ENCODE results near the gene DDIT4. TPM values are rescaled to one million over a fixed set of nuclear protein-coding genes. Genes with fewer than 3 reads are reported as not detected.

Gene DDIT4
- total and polyA plus RNA-seq, 4 donors, result 55.9 to 126 (median 100) TPM

- DNase-seq (no peak), ATAC-seq (ENCODE audit: low FRiP score) (no peak)
- H3K27me3 ChIP-seq (ENCODE audit: control insufficient read depth in 1 of 2, insufficient read depth in 2 of 2, low read length in 1 of 2), result peaks cover 0 to 2% of the 10 kb centered on the region in 2 donors
- no peaks in the 10 kb centered on the region for H3K4me1 ChIP-seq (ENCODE audit: control insufficient read depth in 1 of 2, insufficient read depth in 2 of 2, low read length in 2 of 2)
- 95 to 97% methylated on average over 5 of the region's 5 CpGs for WGBS, 2 donors
- intact Hi-C loops (cut with DNase I), result loop anchor here (5.0 kb wide), 2 partner anchors 53 to 62 kb away; partner anchors contain the start of genes ANAPC16 (in 1 of the 2) and ASCC1 (in 1 of the 2)
- H3K9me3 ChIP-seq (ENCODE audit: control insufficient read depth, low read length), result no peaks in the 10 kb centered on the region
- H3K27ac ChIP-seq (ENCODE audit: low read depth in 1 of 2, low read length in 2 of 2), result no peak overlapping the region
- H3K36me3 ChIP-seq (ENCODE audit: control insufficient read depth in 1 of 2, insufficient read depth in 2 of 2, low read length in 1 of 2), result no peaks in the 10 kb centered on the region
- H3K4me3 ChIP-seq (ENCODE audit: low read length in 2 of 2), result no peak overlapping the region
Measured at GRCh38 chr10:72270607-72271281, 3.0 kb upstream of the DDIT4 start.

- no peaks in the 10 kb centered on the region for H3K9me3 ChIP-seq (ENCODE audit: control insufficient read depth, low read length)
- peak overlapping the region; percentile 36 to 37 for H3K4me3 ChIP-seq (ENCODE audit: low read length in 2 of 2)
- no peaks in the 10 kb centered on the region for H3K4me1 ChIP-seq (ENCODE audit: control insufficient read depth in 1 of 2, insufficient read depth in 2 of 2, low read length in 2 of 2)
- peak overlapping the region in 1 of 2 donors; percentile 78 for H3K27ac ChIP-seq (ENCODE audit: low read depth in 1 of 2, low read length in 2 of 2)
- H3K27me3 ChIP-seq (ENCODE audit: control insufficient read depth in 1 of 2, insufficient read depth in 2 of 2, low read length in 1 of 2), result peaks cover 0 to 2% of the 10 kb centered on the region in 2 donors
- no peaks in the 10 kb centered on the region for H3K36me3 ChIP-seq (ENCODE audit: control insufficient read depth in 1 of 2, insufficient read depth in 2 of 2, low read length in 1 of 2)
- ATAC-seq (ENCODE audit: low FRiP score) (peak; percentile 87), DNase-seq (peak; percentile 94 to 95)
- 3% methylated on average over 28 of the region's 28 CpGs for WGBS, 2 donors
- intact Hi-C loops (cut with DNase I), result loop anchor here (5.0 kb wide), 2 partner anchors 56 to 59 kb away; partner anchors contain the start of genes ANAPC16 (in 1 of the 2) and ASCC1 (in 1 of the 2)
Measured at GRCh38 chr10:72272689-72273409, 875 bp upstream of the DDIT4 start.

- Histone ChIP-seq H3K36me3 (ENCODE audit: control insufficient read depth in 1 of 2, insufficient read depth in 2 of 2, low read length in 1 of 2) (no peaks in the 10 kb centered on the region), H3K4me3 (ENCODE audit: low read length in 2 of 2) (peak overlapping the region; percentile 15 to 52), H3K27me3 (ENCODE audit: control insufficient read depth in 1 of 2, insufficient read depth in 2 of 2, low read length in 1 of 2) (peaks cover 0 to 2% of the 10 kb centered on the region in 2 donors), H3K27ac (ENCODE audit: low read depth in 1 of 2, low read length in 2 of 2) (peak overlapping the region in 1 of 2 donors; percentile 30), H3K4me1 (ENCODE audit: control insufficient read depth in 1 of 2, insufficient read depth in 2 of 2, low read length in 2 of 2) (no peaks in the 10 kb centered on the region), H3K9me3 (ENCODE audit: control insufficient read depth, low read length) (no peaks in the 10 kb centered on the region)
- peak in 1 of 2 donors; percentile 84 for DNase-seq
- intact Hi-C loops (cut with DNase I), result loop anchor here (1.0 to 5.0 kb wide), 4 partner anchors 57 to 59 kb away; partner anchors contain the start of genes ANAPC16 (in 1 of the 2) and ASCC1 (in 1 of the 2)
- WGBS, 2 donors, result 1% methylated on average over 40 of the region's 40 CpGs
- ATAC-seq (ENCODE audit: low FRiP score), result peak; percentile 11
Measured at GRCh38 chr10:72274213-72274729, 547 bp downstream of the DDIT4 start.

GRCh38 chr10:72274730-72275350, 1.1 kb downstream of the DDIT4 start:
- Histone ChIP-seq H3K27ac (ENCODE audit: low read depth in 1 of 2, low read length in 2 of 2) (no peak overlapping the region), H3K4me1 (ENCODE audit: control insufficient read depth in 1 of 2, insufficient read depth in 2 of 2, low read length in 2 of 2) (no peaks in the 10 kb centered on the region), H3K36me3 (ENCODE audit: control insufficient read depth in 1 of 2, insufficient read depth in 2 of 2, low read length in 1 of 2) (no peaks in the 10 kb centered on the region), H3K9me3 (ENCODE audit: control insufficient read depth, low read length) (no peaks in the 10 kb centered on the region), H3K4me3 (ENCODE audit: low read length in 2 of 2) (peak overlapping the region; percentile 15 to 52), H3K27me3 (ENCODE audit: control insufficient read depth in 1 of 2, insufficient read depth in 2 of 2, low read length in 1 of 2) (peaks cover 0 to 2% of the 10 kb centered on the region in 2 donors)
- ATAC-seq (ENCODE audit: low FRiP score) (peak; percentile 49), DNase-seq (peak; percentile 81 to 91)
- 13 to 17% methylated on average over 26 of the region's 26 CpGs for WGBS, 2 donors
- intact Hi-C loops (cut with DNase I), result loop anchor here (1.0 to 5.0 kb wide), 4 partner anchors 57 to 58 kb away; partner anchors contain the start of genes ANAPC16 (in 1 of the 2) and ASCC1 (in 1 of the 2)

GRCh38 chr10:72275351-72276012, 1.8 kb downstream of the DDIT4 start:
- Histone ChIP-seq H3K27me3 (ENCODE audit: control insufficient read depth in 1 of 2, insufficient read depth in 2 of 2, low read length in 1 of 2) (peaks cover 0 to 2% of the 10 kb centered on the region in 2 donors), H3K27ac (ENCODE audit: low read depth in 1 of 2, low read length in 2 of 2) (no peak overlapping the region), H3K4me3 (ENCODE audit: low read length in 2 of 2) (peak overlapping the region in 1 of 2 donors; percentile 8), H3K4me1 (ENCODE audit: control insufficient read depth in 1 of 2, insufficient read depth in 2 of 2, low read length in 2 of 2) (no peaks in the 10 kb centered on the region), H3K9me3 (ENCODE audit: control insufficient read depth, low read length) (no peaks in the 10 kb centered on the region), H3K36me3 (ENCODE audit: control insufficient read depth in 1 of 2, insufficient read depth in 2 of 2, low read length in 1 of 2) (no peaks in the 10 kb centered on the region)
- ATAC-seq (ENCODE audit: low FRiP score) (no peak), DNase-seq (no peak)
- intact Hi-C loops (cut with DNase I), result no loop called here
- WGBS, 2 donors, result 36 to 49% methylated on average over 12 of the region's 12 CpGs

- WGBS, 2 donors, result 44 to 50% methylated on average over 4 of the region's 4 CpGs
- Histone ChIP-seq H3K9me3 (ENCODE audit: control insufficient read depth, low read length) (no peaks in the 10 kb centered on the region), H3K27me3 (ENCODE audit: control insufficient read depth in 1 of 2, insufficient read depth in 2 of 2, low read length in 1 of 2) (peaks cover 0 to 2% of the 10 kb centered on the region in 2 donors), H3K27ac (ENCODE audit: low read depth in 1 of 2, low read length in 2 of 2) (no peak overlapping the region), H3K4me1 (ENCODE audit: control insufficient read depth in 1 of 2, insufficient read depth in 2 of 2, low read length in 2 of 2) (no peaks in the 10 kb centered on the region), H3K36me3 (ENCODE audit: control insufficient read depth in 1 of 2, insufficient read depth in 2 of 2, low read length in 1 of 2) (no peaks in the 10 kb centered on the region), H3K4me3 (ENCODE audit: low read length in 2 of 2) (no peak overlapping the region)
- intact Hi-C loops (cut with DNase I), result no loop called here
- ATAC-seq (ENCODE audit: low FRiP score), result no peak
- DNase-seq, result no peak
Measured at GRCh38 chr10:72276013-72276387, 2.3 kb downstream of the DDIT4 start.

- no peaks in the 10 kb centered on the region for H3K36me3 ChIP-seq (ENCODE audit: control insufficient read depth in 1 of 2, insufficient read depth in 2 of 2, low read length in 1 of 2)
- H3K27me3 ChIP-seq (ENCODE audit: control insufficient read depth in 1 of 2, insufficient read depth in 2 of 2, low read length in 1 of 2), result peaks cover 0 to 2% of the 10 kb centered on the region in 2 donors
- WGBS, 2 donors, result 68 to 79% methylated on average over 6 of the region's 6 CpGs
- no peak for DNase-seq
- ATAC-seq (ENCODE audit: low FRiP score), result no peak
- no peak overlapping the region for H3K4me3 ChIP-seq (ENCODE audit: low read length in 2 of 2)
- no peak overlapping the region for H3K27ac ChIP-seq (ENCODE audit: low read depth in 1 of 2, low read length in 2 of 2)
- no peaks in the 10 kb centered on the region for H3K9me3 ChIP-seq (ENCODE audit: control insufficient read depth, low read length)
- intact Hi-C loops (cut with DNase I), result no loop called here
- no peaks in the 10 kb centered on the region for H3K4me1 ChIP-seq (ENCODE audit: control insufficient read depth in 1 of 2, insufficient read depth in 2 of 2, low read length in 2 of 2)
Measured at GRCh38 chr10:72276421-72277339, 3.0 kb downstream of the DDIT4 start.
